Measurements from ENCODE around the gene VTI1B.

DNA sequence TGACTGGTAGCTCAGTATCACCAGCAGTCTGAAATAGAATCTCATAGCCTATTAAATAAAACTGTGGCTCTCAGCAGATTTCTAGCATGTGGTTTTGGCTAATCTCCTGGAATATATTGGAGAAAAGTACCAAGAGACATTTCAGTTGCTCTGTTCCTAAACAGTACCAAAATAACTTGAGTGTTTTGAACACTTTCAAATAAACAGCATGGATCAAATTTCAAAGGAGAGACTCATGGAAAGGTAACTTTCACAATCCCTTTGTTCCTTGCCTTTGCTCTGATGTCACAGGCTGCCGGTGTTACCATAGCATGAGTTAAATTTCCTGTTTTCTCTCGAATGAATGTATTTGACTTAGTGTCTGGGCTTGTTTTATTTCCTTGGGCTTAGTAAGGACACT, 51.3 kb downstream of the VTI1B start:
- no peak for TF ChIP-seq EZH2 (IDR thresholded peaks at IDR 0.05; ENCODE audit: borderline replicate concordance)
- TF ChIP-seq EZH2phosphoT487 (IDR thresholded peaks at IDR 0.05; ENCODE audit: low read depth, severe bottlenecking, unreplicated experiment): no peak
- TF ChIP-seq, protein P1, sequence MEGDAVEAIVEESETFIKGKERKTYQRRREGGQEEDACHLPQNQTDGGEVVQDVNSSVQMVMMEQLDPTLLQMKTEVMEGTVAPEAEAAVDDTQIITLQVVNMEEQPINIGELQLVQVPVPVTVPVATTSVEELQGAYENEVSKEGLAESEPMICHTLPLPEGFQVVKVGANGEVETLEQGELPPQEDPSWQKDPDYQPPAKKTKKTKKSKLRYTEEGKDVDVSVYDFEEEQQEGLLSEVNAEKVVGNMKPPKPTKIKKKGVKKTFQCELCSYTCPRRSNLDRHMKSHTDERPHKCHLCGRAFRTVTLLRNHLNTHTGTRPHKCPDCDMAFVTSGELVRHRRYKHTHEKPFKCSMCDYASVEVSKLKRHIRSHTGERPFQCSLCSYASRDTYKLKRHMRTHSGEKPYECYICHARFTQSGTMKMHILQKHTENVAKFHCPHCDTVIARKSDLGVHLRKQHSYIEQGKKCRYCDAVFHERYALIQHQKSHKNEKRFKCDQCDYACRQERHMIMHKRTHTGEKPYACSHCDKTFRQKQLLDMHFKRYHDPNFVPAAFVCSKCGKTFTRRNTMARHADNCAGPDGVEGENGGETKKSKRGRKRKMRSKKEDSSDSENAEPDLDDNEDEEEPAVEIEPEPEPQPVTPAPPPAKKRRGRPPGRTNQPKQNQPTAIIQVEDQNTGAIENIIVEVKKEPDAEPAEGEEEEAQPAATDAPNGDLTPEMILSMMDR (IDR thresholded peaks at IDR 0.05; ENCODE audit: poor library complexity): no peak
